ENCODE results near the gene ADPRM.

DNA sequence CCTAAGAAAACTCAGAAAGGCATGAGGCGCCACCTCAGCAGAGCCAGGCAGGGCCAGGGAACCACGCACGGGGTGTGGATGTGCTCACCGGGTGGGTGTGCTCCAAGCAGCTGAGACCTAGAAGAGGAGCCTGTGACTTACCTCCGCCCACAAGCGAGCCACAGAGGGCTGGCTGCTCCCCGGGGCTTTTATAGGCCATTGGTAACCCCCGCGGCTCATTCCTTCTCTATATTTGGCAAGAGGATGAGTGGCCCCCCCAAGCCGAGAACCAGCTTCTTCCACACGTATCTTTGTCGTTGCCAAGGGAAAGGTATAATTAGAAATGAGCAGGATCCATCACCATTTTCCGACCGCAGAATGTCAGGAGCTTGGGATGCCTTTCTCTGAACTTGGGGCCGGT is 40.2 kb upstream of the ADPRM start, which contains the start of gene MYH3:
- TF ChIP-seq, protein P1, sequence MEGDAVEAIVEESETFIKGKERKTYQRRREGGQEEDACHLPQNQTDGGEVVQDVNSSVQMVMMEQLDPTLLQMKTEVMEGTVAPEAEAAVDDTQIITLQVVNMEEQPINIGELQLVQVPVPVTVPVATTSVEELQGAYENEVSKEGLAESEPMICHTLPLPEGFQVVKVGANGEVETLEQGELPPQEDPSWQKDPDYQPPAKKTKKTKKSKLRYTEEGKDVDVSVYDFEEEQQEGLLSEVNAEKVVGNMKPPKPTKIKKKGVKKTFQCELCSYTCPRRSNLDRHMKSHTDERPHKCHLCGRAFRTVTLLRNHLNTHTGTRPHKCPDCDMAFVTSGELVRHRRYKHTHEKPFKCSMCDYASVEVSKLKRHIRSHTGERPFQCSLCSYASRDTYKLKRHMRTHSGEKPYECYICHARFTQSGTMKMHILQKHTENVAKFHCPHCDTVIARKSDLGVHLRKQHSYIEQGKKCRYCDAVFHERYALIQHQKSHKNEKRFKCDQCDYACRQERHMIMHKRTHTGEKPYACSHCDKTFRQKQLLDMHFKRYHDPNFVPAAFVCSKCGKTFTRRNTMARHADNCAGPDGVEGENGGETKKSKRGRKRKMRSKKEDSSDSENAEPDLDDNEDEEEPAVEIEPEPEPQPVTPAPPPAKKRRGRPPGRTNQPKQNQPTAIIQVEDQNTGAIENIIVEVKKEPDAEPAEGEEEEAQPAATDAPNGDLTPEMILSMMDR (IDR thresholded peaks at IDR 0.05), result no peak
- TF ChIP-seq EZH2 (IDR thresholded peaks at IDR 0.05), result no peak

All from neural progenitor cell (in vitro differentiated cells).